Frontal cortex (tissue), 4 donors: ENCODE data around the gene GRPEL1. TPM values are rescaled to one million over a fixed set of nuclear protein-coding genes. Genes with fewer than 3 reads are reported as not detected.

Experiments used
- DNase-seq, 2 donors: peaks; one replicate each; pipeline ENCODE4 v3.0.0; 2012; ENCODE audit warnings: low spot score in 2 of 2
- FAIRE-seq: peaks from 2 replicates; lab custom pipeline; 2012; peaks lifted over from hg19 to GRCh38; lab: Jason Lieb, UNC
- total RNA-seq: library from RNA; depleted of rRNA; stranded (reverse); fragments of >200 nt; gene quantifications from one replicate; pipeline ENCODE4 v1.2.3, GENCODE V29; 2014
- donor health status: control.
- donor health status: control.
- donor health status: control.

GRPEL1 gene
- total RNA-seq, 1 donor from 2014 or later = 15.1 TPM

- DNase-seq (no peak), FAIRE-seq (no peak)
Measured at GRCh38 chr4:7014815-7015214, 53.0 kb downstream of the GRPEL1 start.

- DNase-seq (no peak), FAIRE-seq (no peak)
Measured at GRCh38 chr4:7013175-7013574, 54.7 kb downstream of the GRPEL1 start.

- FAIRE-seq (no peak), DNase-seq (no peak)
Measured at GRCh38 chr4:7009564-7009963, 58.3 kb downstream of the GRPEL1 start.

Other genes with a start within 250 kb of the GRPEL1 start
- gene TBC1D14, start 158.2 kb downstream of the GRPEL1 start, total RNA-seq = 207 TPM
- 19.2 TPM for gene TADA2B, start 24.7 kb downstream of the GRPEL1 start, total RNA-seq
- 4.9 TPM for gene SORCS2, start 124.5 kb upstream of the GRPEL1 start, total RNA-seq